SJCRH30 (cell line): Measurements from ENCODE around the gene USP21. TPM values are rescaled to one million over a fixed set of nuclear protein-coding genes. Genes with fewer than 3 reads are reported as not detected.

Source experiments
- DNase-seq, 2 experiments: peaks; one replicate each; pipeline ENCODE4 v3.0.0-alpha.2; 2015 to 2020
- H3K27ac ChIP-seq: fragments of 250-450 bp; sonication (Bioruptor Pico); 2 replicates; pipeline ENCODE4 v1.5.1; 2020; ENCODE audit warnings: mild to moderate bottlenecking, moderate library complexity
- H3K27me3 ChIP-seq: fragments of 250-450 bp; sonication (Bioruptor Pico); 2 replicates; pipeline ENCODE4 v1.5.1; 2020; ENCODE audit warnings: mild to moderate bottlenecking, moderate library complexity
- H3K36me3 ChIP-seq: fragments of 250-450 bp; sonication (Bioruptor Pico); 2 replicates; pipeline ENCODE4 v1.5.1; 2020; ENCODE audit warnings: mild to moderate bottlenecking, moderate library complexity
- H3K4me1 ChIP-seq: fragments of 250-450 bp; sonication (Bioruptor Pico); 2 replicates; pipeline ENCODE4 v1.5.1; 2020; ENCODE audit warnings: mild to moderate bottlenecking, moderate library complexity
- H3K4me3 ChIP-seq: fragments of 250-450 bp; sonication (Bioruptor Pico); 2 replicates; pipeline ENCODE4 v1.5.1; 2020; ENCODE audit warnings: mild to moderate bottlenecking, moderate library complexity
- H3K9me3 ChIP-seq: fragments of 250-450 bp; sonication (Bioruptor Pico); replicated peaks from 2 replicates; pipeline ENCODE4 v1.5.1; 2020; ENCODE audit warnings: mild to moderate bottlenecking, moderate library complexity
- total RNA-seq: library from RNA; depleted of rRNA; stranded (reverse); fragments of >200 nt; shearing (Covaris generic); gene quantifications from 2 replicates; pipeline ENCODE4 v1.2.3, GENCODE V29; 2014

The USP21 gene
- total RNA-seq, 1 experiment from 2014 or later: 17.6 TPM

DNA sequence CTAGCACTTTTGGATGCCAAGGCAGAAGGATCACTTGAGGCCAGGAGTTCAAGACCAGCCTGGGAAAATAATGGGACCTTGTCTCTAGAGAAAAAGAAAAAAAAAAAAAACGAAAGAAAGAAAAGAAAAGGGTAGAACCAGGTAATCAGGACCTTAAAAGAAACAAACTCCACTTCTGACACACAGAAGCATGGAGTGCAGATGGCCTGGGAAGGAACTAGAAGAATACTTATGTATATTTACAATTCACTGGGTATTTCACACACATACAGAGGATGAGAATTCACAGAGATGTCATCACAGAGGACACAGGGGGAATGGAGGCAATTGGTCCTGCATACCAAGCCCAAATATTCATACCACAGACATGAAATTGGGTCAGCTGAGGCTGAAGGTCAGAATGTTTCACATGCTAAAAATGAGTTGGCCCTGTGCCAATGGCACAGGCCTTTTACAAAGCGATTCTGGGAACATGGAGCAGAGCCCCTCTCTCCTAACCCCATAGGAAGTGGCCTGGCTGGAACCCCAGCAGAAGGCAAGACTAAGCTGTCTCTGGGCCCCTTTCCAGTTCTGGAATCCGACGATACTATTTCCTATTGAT, 13.6 kb downstream of the USP21 start:
- H3K4me1 ChIP-seq: no peaks in the 10 kb centered on the region
- H3K27ac ChIP-seq: no peak overlapping the region
- no peaks in the 10 kb centered on the region for H3K27me3 ChIP-seq
- no peak overlapping the region for H3K4me3 ChIP-seq
- H3K9me3 ChIP-seq: no peaks in the 10 kb centered on the region
- no peak for DNase-seq
- H3K36me3 ChIP-seq: peaks cover 29% of the 10 kb centered on the region

- Histone ChIP-seq H3K9me3 (no peaks in the 10 kb centered on the region), H3K27ac (no peak overlapping the region), H3K36me3 (peaks cover 29% of the 10 kb centered on the region), H3K4me3 (no peak overlapping the region), H3K4me1 (no peaks in the 10 kb centered on the region), H3K27me3 (no peaks in the 10 kb centered on the region)
- DNase-seq: no peak
Measured at GRCh38 chr1:161173711-161174110, 14.4 kb downstream of the USP21 start.

DNA sequence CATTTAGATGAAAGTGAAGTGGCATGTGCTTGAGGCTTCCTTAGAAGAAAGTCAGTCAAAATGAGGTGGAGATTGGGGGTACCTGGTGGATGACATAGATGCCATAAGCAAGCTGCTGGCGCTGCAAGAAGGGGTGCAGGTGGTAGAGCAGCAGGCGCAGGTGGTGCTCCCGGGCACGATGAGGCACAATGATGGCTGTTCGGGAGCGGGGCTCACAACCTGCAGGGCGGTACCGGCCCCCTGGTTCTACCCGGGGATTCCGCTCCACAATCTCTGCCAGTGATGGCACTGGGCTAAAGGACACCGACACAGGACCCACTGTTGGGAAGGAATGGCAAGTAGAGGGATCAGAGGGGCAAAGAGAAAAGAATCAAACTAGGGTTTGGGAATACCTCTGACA, 15.6 kb downstream of the USP21 start:
- no peak for DNase-seq
- Histone ChIP-seq H3K9me3 (no peaks in the 10 kb centered on the region), H3K36me3 (peaks cover 27% of the 10 kb centered on the region), H3K27ac (no peak overlapping the region), H3K4me3 (no peak overlapping the region), H3K27me3 (no peaks in the 10 kb centered on the region), H3K4me1 (no peaks in the 10 kb centered on the region)

DNA sequence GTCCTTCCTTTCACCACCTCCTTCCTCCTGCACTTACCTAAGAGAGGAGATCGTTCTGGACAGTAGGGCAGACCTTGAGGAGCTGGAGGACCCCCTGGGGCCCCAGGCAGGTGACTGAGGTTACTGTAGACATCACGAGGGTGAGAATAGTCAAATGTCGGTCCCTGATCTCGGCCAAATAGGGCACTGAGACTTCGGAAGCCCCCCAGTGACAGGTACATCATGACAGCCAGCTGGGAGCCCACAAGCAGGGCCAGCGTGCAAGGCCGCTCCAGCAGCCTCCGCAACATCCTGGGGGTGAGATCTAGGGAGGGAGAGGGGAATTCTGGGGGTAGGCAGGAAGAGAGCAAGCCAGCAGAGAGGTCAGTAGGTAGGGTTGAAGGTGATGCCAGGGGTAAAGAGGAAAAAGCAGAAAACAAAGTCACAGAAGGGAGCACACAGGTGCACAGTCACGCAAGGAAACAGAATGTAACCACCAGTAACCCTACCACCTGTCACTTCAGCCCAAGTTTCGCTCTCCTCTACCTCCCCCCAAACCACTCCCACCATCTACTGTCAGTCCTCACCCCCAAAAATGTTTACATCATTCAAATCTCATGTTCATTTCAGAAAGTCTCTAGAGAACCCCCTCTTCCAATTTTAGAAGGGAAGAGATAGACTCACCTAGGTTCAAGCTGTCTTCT, 16.6 kb downstream of the USP21 start:
- Histone ChIP-seq H3K36me3 (peaks cover 27% of the 10 kb centered on the region), H3K4me3 (no peak overlapping the region), H3K4me1 (no peaks in the 10 kb centered on the region), H3K9me3 (no peaks in the 10 kb centered on the region), H3K27me3 (no peaks in the 10 kb centered on the region), H3K27ac (no peak overlapping the region)
- no peak for DNase-seq

GRCh38 chr1:161176468-161177111, 17.3 kb downstream of the USP21 start:
- Histone ChIP-seq H3K4me1 (no peaks in the 10 kb centered on the region), H3K4me3 (peak overlapping the region; percentile 78), H3K36me3 (peaks cover 23% of the 10 kb centered on the region), H3K27me3 (no peaks in the 10 kb centered on the region), H3K27ac (peak overlapping the region; percentile 65; the same call in 1 of the 2 replicates), H3K9me3 (no peaks in the 10 kb centered on the region)
- DNase-seq: no peak

GRCh38 chr1:161177112-161177935, 18.0 kb downstream of the USP21 start, which contains the start of gene B4GALT3:
Gene B4GALT3, minus strand, starts transcription at chr1:161177507. Its CDS starts 1,447 bp downstream, at chr1:161176060.
- H3K27ac ChIP-seq: peak within 1 kb of the TSS; percentile 65
- peaks cover 16% of the 10 kb centered on the region for H3K36me3 ChIP-seq
- no peaks in the 10 kb centered on the region for H3K27me3 ChIP-seq
- DNase-seq: peak; percentile 84 to 88
- H3K4me1 ChIP-seq: no peaks in the 10 kb centered on the region
- H3K4me3 ChIP-seq: peak within 1 kb of the TSS; percentile 78
- no peaks in the 10 kb centered on the region for H3K9me3 ChIP-seq

DNA sequence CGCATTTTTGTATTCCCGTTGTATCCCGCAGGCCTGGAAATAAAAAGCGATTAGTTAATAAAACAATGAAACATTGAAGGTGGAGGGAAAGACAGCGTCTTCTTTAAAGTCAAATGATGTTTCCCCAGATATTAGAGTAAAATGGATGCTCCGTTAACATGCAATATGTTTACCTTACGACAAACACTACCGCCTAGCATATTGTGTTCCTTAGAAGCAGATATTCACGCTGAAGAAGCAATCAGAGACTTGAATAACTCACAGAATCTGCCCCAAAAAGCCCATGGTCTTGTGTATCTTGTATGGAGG, 18.6 kb downstream of the USP21 start:
- no peak for DNase-seq
- peaks cover 10% of the 10 kb centered on the region for H3K36me3 ChIP-seq
- peak overlapping the region; percentile 78 for H3K4me3 ChIP-seq

DNA sequence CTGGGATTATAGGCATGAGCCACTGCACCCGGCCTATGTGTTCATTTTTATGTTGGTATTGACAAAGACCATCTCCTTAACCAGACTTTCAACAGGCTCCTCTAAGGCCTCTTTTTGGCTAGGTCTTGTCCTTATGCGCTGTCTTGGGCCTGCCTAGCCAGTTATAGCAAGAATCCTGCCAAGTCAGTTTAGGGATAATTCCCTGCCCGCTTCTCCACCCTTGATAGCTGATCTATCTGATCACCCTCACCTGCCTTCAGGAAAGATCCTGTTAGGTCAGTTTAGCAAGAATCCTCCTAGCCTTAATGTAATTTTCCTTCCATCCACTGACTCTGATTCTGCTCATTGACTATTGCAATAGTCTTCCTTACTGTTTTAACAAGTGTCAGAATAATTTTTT, 20.4 kb downstream of the USP21 start:
- DNase-seq: no peak
- Histone ChIP-seq H3K27ac (no peak overlapping the region), H3K27me3 (no peaks in the 10 kb centered on the region), H3K4me1 (peaks cover 2% of the 10 kb centered on the region), H3K4me3 (no peak overlapping the region), H3K36me3 (no peaks in the 10 kb centered on the region), H3K9me3 (no peaks in the 10 kb centered on the region)

More for the DNA sequence above, 18.6 kb downstream of the USP21 start:
- Histone ChIP-seq H3K4me1 (no peaks in the 10 kb centered on the region), H3K27me3 (no peaks in the 10 kb centered on the region), H3K27ac (peak overlapping the region; percentile 65; the same call in 1 of the 2 replicates), H3K9me3 (no peaks in the 10 kb centered on the region)

DNA sequence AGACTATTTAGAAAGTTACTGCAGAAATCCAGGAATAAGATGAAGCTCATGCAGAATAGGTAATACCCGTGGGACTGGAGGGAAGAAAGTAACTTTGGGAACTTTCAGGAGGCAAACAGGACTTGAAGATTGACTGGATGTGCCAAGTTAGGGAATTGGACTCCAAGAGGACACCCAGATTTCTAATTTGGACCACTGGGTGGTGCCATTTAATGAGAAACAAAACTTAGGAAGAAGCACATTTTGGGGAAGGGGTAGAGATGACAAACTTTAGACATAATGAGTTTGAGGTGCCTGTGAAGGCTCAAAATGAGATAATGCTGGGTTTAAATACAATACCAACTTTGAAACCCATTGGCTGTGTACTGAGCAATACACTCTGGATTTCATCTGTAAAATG, 21.3 kb downstream of the USP21 start:
- H3K4me3 ChIP-seq: no peak overlapping the region
- H3K27me3 ChIP-seq: no peaks in the 10 kb centered on the region
- no peaks in the 10 kb centered on the region for H3K9me3 ChIP-seq
- H3K27ac ChIP-seq: no peak overlapping the region
- H3K36me3 ChIP-seq: no peaks in the 10 kb centered on the region
- DNase-seq: peak in 1 of 2 experiments; percentile 37
- H3K4me1 ChIP-seq: peaks cover 8% of the 10 kb centered on the region

- H3K36me3 ChIP-seq: no peaks in the 10 kb centered on the region
- H3K27ac ChIP-seq: no peak overlapping the region
- no peak for DNase-seq
- H3K9me3 ChIP-seq: no peaks in the 10 kb centered on the region
- H3K4me3 ChIP-seq: no peak overlapping the region
- H3K27me3 ChIP-seq: no peaks in the 10 kb centered on the region
- H3K4me1 ChIP-seq: peaks cover 14% of the 10 kb centered on the region
Measured at GRCh38 chr1:161182214-161182613, 22.9 kb downstream of the USP21 start.

GRCh38 chr1:161185282-161185682, 26.0 kb downstream of the USP21 start:
- Histone ChIP-seq H3K4me1 (peaks cover 14% of the 10 kb centered on the region), H3K27ac (peak overlapping the region; percentile 48), H3K27me3 (no peaks in the 10 kb centered on the region), H3K4me3 (no peak overlapping the region), H3K9me3 (no peaks in the 10 kb centered on the region), H3K36me3 (peaks cover 5% of the 10 kb centered on the region; the same call in 1 of the 2 replicates)
- DNase-seq: peak; percentile 86 to 92

DNA sequence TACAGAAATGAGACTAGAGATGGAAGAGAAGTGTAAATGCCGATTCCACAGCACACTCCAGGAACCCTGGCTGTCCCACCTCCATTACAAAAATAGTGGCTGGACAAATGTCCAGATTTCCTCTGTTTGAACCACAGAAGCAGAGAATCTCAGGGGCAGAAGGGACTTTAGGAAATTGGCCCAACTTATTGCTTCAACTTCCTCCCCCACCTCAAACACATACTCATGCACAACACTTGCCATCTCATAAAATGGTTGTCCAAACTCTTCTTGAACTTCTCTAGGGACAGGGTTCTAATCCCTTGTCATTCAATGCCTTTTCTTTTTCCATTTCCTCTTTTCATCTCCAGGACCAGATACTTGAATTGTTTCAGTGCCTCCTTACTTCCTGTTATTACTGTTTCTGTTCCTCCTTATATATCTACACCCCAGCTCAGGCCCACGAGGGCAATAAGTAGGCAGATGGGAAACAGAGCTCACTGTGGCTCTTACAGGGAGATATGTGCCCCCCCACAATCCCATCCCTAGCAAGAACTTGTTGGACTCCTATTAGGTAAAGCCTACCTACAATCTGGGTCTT, 26.5 kb downstream of the USP21 start:
- no peaks in the 10 kb centered on the region for H3K9me3 ChIP-seq
- H3K4me3 ChIP-seq: 0 out of 2 replicates have a peak overlapping the region, but pooled peaks have one; percentile 8
- H3K27ac ChIP-seq: peak overlapping the region; percentile 48
- H3K27me3 ChIP-seq: no peaks in the 10 kb centered on the region
- H3K36me3 ChIP-seq: peaks cover 6% of the 10 kb centered on the region; the same call in 1 of the 2 replicates
- H3K4me1 ChIP-seq: peaks cover 14% of the 10 kb centered on the region
- DNase-seq: no peak

DNA sequence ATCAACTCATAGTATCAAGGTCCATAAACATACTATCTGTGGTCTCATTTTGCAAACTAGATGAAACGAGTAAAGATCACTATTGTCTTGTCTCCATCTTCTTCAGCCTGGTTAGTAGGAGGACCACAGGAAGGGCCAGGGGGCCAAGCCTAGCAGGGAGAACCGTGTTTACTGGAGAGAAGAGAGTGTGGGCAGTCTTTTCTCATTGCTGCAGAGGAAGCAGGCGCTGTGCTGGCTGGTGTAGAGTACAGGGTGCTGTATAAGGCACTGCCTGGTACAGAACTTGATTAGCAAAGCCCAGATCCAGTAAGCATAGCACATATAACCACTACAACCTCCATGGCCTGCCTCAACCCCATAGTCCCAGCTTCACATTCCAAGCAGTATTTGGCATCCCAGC, 28.0 kb downstream of the USP21 start:
- H3K4me1 ChIP-seq: peaks cover 14% of the 10 kb centered on the region
- H3K9me3 ChIP-seq: no peaks in the 10 kb centered on the region
- no peak overlapping the region for H3K4me3 ChIP-seq
- H3K36me3 ChIP-seq: peaks cover 21% of the 10 kb centered on the region
- no peak for DNase-seq
- no peak overlapping the region for H3K27ac ChIP-seq
- no peaks in the 10 kb centered on the region for H3K27me3 ChIP-seq

DNA sequence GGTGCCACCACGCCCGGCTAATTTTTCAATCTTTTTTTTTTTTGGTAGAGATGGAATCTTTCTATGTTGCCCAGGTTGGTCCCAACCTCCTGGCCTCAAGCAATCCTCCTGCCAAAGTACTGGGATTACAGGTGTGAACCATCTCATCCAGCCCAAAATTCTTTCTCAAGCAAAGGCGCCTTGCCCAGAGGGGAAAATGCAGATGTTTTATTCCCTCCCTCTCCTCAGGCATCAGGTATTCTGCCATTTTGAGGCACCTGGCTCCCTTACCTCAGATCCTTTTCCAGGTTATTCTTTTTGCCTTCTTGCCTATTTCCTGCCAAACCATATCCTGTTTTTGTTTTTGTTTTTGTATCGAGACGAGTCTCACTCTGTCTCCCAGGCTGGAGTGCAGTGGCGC, 29.1 kb downstream of the USP21 start:
- Histone ChIP-seq H3K9me3 (no peaks in the 10 kb centered on the region), H3K27ac (no peak overlapping the region), H3K4me3 (no peak overlapping the region), H3K36me3 (peaks cover 32% of the 10 kb centered on the region), H3K4me1 (peaks cover 14% of the 10 kb centered on the region), H3K27me3 (no peaks in the 10 kb centered on the region)
- DNase-seq: no peak
